H1 (cell line): ENCODE data around the gene ARHGAP24. TPM values are rescaled to one million over a fixed set of nuclear protein-coding genes. Genes with fewer than 3 reads are reported as not detected.

Experiments
- CTCF ChIA-PET: fragments of 300-600 bp; sonication (Branson Sonifier 250); formaldehyde crosslinking; loops from one replicate; lab custom pipeline; 2021; ENCODE audit not compliant: partially characterized antibody; lab: Charles Lee
- POLR2A ChIA-PET: fragments of 300-600 bp; sonication (Branson Sonifier 250); formaldehyde crosslinking; loops from one replicate; lab custom pipeline; 2021; ENCODE audit warnings: inconsistent platforms; ENCODE audit not compliant: partially characterized antibody; lab: Charles Lee
- DNase-seq, 2 experiments: peaks; one replicate each; pipeline versions ENCODE4 v3.0.0 to v3.0.0-alpha.2; 2010 to 2022; ENCODE audit warnings: low spot score in 2 of 2, low read depth in 1 of 2, mixed read lengths in 1 of 2
- FAIRE-seq: peaks from 2 replicates; lab custom pipeline; 2011; peaks lifted over from hg19 to GRCh38; lab: Jason Lieb, UNC
- H2AFZ ChIP-seq: 2 replicates; pipeline ENCODE4 v1.8.1; 2012; ENCODE audit warnings: low read length, inconsistent platforms
- H2AK5ac ChIP-seq: 2 replicates; pipeline ENCODE4 v1.6.1; 2013; ENCODE audit warnings: low read depth, low read length
- H2BK120ac ChIP-seq: replicated peaks from 2 replicates; pipeline ENCODE3; 2013; ENCODE audit warnings: low read depth, low read length, inconsistent platforms
- H2BK12ac ChIP-seq: 2 replicates; pipeline ENCODE4 v1.6.1; 2013; ENCODE audit warnings: low read depth, low read length
- H2BK15ac ChIP-seq: 2 replicates; pipeline ENCODE4 v1.6.1; 2013; ENCODE audit warnings: low read length
- H2BK20ac ChIP-seq: 2 replicates; pipeline ENCODE4 v1.6.1; 2013; ENCODE audit warnings: low read length
- H2BK5ac ChIP-seq: 2 replicates; pipeline ENCODE4 v1.6.1; 2013; ENCODE audit warnings: low read depth, low read length
- H3K14ac ChIP-seq: 2 replicates; pipeline ENCODE4 v1.6.1; 2013; ENCODE audit warnings: inconsistent platforms; ENCODE audit not compliant: insufficient read length
- H3K18ac ChIP-seq: 2 replicates; pipeline ENCODE4 v1.6.1; 2013; ENCODE audit warnings: low read length; ENCODE audit errors: extremely low read depth
- H3K23ac ChIP-seq: 2 replicates; pipeline ENCODE4 v1.6.1; 2013; ENCODE audit warnings: inconsistent platforms; ENCODE audit not compliant: insufficient read length
- H3K23me2 ChIP-seq: 2 replicates; pipeline ENCODE4 v1.6.1; 2013; ENCODE audit warnings: low read depth, low read length
- H3K27ac ChIP-seq: 2 replicates; pipeline ENCODE4 v1.6.1; 2011; ENCODE audit warnings: low read depth, low read length, inconsistent platforms
- H3K27me3 ChIP-seq, 4 experiments: replicated peaks in 1 of 4; 1 replicate in 1 of 4; 2 replicates in 3 of 4; pipeline versions ENCODE4 v1.6.1 to v1.8.1; 2011 to 2013; ENCODE audit warnings: low read length in 3 of 4, mild to moderate bottlenecking in 3 of 4, inconsistent platforms in 2 of 4, mixed read lengths in 2 of 4, moderate library complexity in 1 of 4; ENCODE audit not compliant: control insufficient read depth in 3 of 4, insufficient read depth in 3 of 4; ENCODE audit errors: extremely low read depth in 1 of 4
- H3K36me3 ChIP-seq, 4 experiments: 2 replicates each; pipeline versions ENCODE4 v1.6.1 to v1.8.1; 2011 to 2013; ENCODE audit warnings: mild to moderate bottlenecking in 4 of 4, low read length in 3 of 4, moderate library complexity in 2 of 4, control low read depth in 1 of 4, inconsistent platforms in 1 of 4; ENCODE audit not compliant: insufficient read depth in 4 of 4, control insufficient read depth in 2 of 4
- H3K4ac ChIP-seq: replicated peaks from 2 replicates; pipeline ENCODE3; 2013; ENCODE audit warnings: low read length, low read depth, mixed read lengths, inconsistent platforms; ENCODE audit not compliant: insufficient read length
- H3K4me1 ChIP-seq, 4 experiments: replicated peaks in 1 of 4; 1 replicate in 1 of 4; 2 replicates in 3 of 4; pipeline versions ENCODE4 v1.6.1 to v1.8.1; 2011 to 2013; ENCODE audit warnings: low read length in 3 of 4, inconsistent platforms in 2 of 4, mixed read lengths in 1 of 4; ENCODE audit not compliant: insufficient read depth in 4 of 4, control insufficient read depth in 3 of 4
- H3K4me2 ChIP-seq, 2 experiments: 2 replicates each; pipeline versions ENCODE4 v1.6.1 to v1.8.1; 2011 to 2013; ENCODE audit warnings: low read depth in 2 of 2, low read length in 2 of 2, control low read depth in 1 of 2, inconsistent platforms in 1 of 2, mild to moderate bottlenecking in 1 of 2; ENCODE audit not compliant: insufficient read depth in 1 of 2
- H3K4me3 ChIP-seq, 4 experiments: fragments of 200-600, 300-600 bp in 1 of 4; sonication (generic), shearing (Covaris generic), sonication (Bioruptor Twin) in 1 of 4; 2 replicates each; pipeline versions ENCODE4 v1.5.1 to v1.8.1; 2011 to 2016; ENCODE audit warnings: low read length in 4 of 4, low read depth in 3 of 4, control low read depth in 2 of 4, inconsistent platforms in 2 of 4, mild to moderate bottlenecking in 2 of 4, mixed read lengths in 1 of 4, moderate library complexity in 1 of 4; ENCODE audit not compliant: insufficient read depth in 2 of 4; ENCODE audit errors: extremely low read depth in 1 of 4
- H3K56ac ChIP-seq: replicated peaks from 2 replicates; pipeline ENCODE3; 2013; ENCODE audit warnings: low read depth, mild to moderate bottlenecking, mixed read lengths, low read length, inconsistent platforms; ENCODE audit not compliant: insufficient read length
- H3K79me1 ChIP-seq: 2 replicates; pipeline ENCODE4 v1.6.1; 2013; ENCODE audit warnings: low read depth, low read length, control low read depth
- H3K79me2 ChIP-seq, 2 experiments: 2 replicates each; pipeline versions ENCODE4 v1.6.1 to v1.8.1; 2012 to 2013; ENCODE audit warnings: low read length in 2 of 2, mild to moderate bottlenecking in 2 of 2, inconsistent platforms in 1 of 2; ENCODE audit not compliant: insufficient read depth in 2 of 2, control insufficient read depth in 1 of 2
- H3K9ac ChIP-seq, 4 experiments: replicated peaks in 1 of 4; 1 replicate in 1 of 4; 2 replicates in 3 of 4; pipeline versions ENCODE4 v1.6.1 to v1.8.1; 2011 to 2013; ENCODE audit warnings: low read depth in 3 of 4, low read length in 3 of 4, control low read depth in 2 of 4, mild to moderate bottlenecking in 2 of 4, moderate library complexity in 2 of 4, inconsistent platforms in 1 of 4; ENCODE audit errors: extremely low read depth in 1 of 4
- H3K9me3 ChIP-seq, 2 experiments: 2 replicates each; pipeline versions ENCODE4 v1.6.1 to v1.8.1; 2012 to 2013; ENCODE audit warnings: mild to moderate bottlenecking in 2 of 2, moderate library complexity in 2 of 2, control low read depth in 1 of 2, inconsistent platforms in 1 of 2, low read depth in 1 of 2, low read length in 1 of 2, mixed read lengths in 1 of 2; ENCODE audit not compliant: insufficient read depth in 2 of 2
- H4K20me1 ChIP-seq, 2 experiments: replicated peaks in 1 of 2; 2 replicates each; pipeline versions ENCODE3 to v1.8.1; 2011 to 2013; ENCODE audit warnings: inconsistent platforms in 2 of 2, low read length in 2 of 2, mild to moderate bottlenecking in 1 of 2; ENCODE audit not compliant: insufficient read depth in 2 of 2, control insufficient read depth in 1 of 2
- H4K5ac ChIP-seq: 2 replicates; pipeline ENCODE4 v1.6.1; 2013; ENCODE audit warnings: low read length, low read depth, mixed read lengths, inconsistent platforms; ENCODE audit not compliant: insufficient read length
- H4K8ac ChIP-seq: 2 replicates; pipeline ENCODE4 v1.8.0; 2013; ENCODE audit warnings: mild to moderate bottlenecking, moderate library complexity, low read length, inconsistent platforms; ENCODE audit not compliant: insufficient read depth; ENCODE audit errors: extremely low read depth
- H4K91ac ChIP-seq: replicated peaks from 2 replicates; pipeline ENCODE3; 2013; ENCODE audit warnings: low read length, mixed read lengths, inconsistent platforms; ENCODE audit not compliant: insufficient read length
- MAX ChIP-seq: IDR thresholded peaks from 2 replicates; pipeline ENCODE4 v1.6.1; 2012; ENCODE audit warnings: inconsistent platforms
- NRF1 ChIP-seq: IDR thresholded peaks from 2 replicates; pipeline ENCODE4 v1.6.1; 2011; ENCODE audit warnings: mild to moderate bottlenecking, low read depth, low read length, improper control_type of control experiment
- POLR2A ChIP-seq, 2 experiments: IDR thresholded peaks; 1 replicate in 1 of 2; 2 replicates in 1 of 2; pipeline ENCODE4 v1.6.1; 2011; ENCODE audit warnings: low read depth in 2 of 2, low read length in 2 of 2, mild to moderate bottlenecking in 2 of 2; ENCODE audit errors: control extremely low read depth in 1 of 2
- POLR2AphosphoS5 ChIP-seq: IDR thresholded peaks from 2 replicates; pipeline ENCODE4 v1.6.1; 2011; ENCODE audit warnings: low read depth, low read length
- TAF7 ChIP-seq: optimal IDR thresholded peaks from 2 replicates; pipeline ENCODE3; 2011; ENCODE audit warnings: low read depth, mild to moderate bottlenecking, inconsistent platforms, low read length, moderate library complexity, borderline replicate concordance
- USF2 ChIP-seq: IDR thresholded peaks from 2 replicates; pipeline ENCODE4 v1.6.1; 2011; ENCODE audit warnings: low read length, improper control_type of control experiment
- ZNF274 ChIP-seq: IDR thresholded peaks from 2 replicates; pipeline ENCODE4 v1.7.0; 2012; ENCODE audit warnings: low read length, borderline replicate concordance; ENCODE audit errors: extremely low read depth
- WGBS, 2 experiments: shearing (Covaris generic) in 1 of 2; methylation state at CpG; one replicate each; pipeline versions ENCODE4 v1.1.6 to v1.1.7; 2013 to 2015; ENCODE audit warnings: low lambda C conversion rate in 2 of 2, mixed read lengths in 2 of 2, inconsistent platforms in 1 of 2, low coverage in 1 of 2, missing lambda C conversion rate in 1 of 2; ENCODE audit not compliant: insufficient replicate concordance in 2 of 2, insufficient coverage in 1 of 2, insufficient read length in 1 of 2; ENCODE audit errors: extremely low coverage in 1 of 2, missing lambda C conversion rate in 1 of 2; 5-methylcytosine and 5-hydroxymethylcytosine counted together
- polyA plus RNA-seq, 7 experiments: library from polyadenylated mRNA; depleted of rRNA in 3 of 7; stranded (reverse) in 5 of 7; unstranded in 2 of 7; fragments of >200 nt in 5 of 7; fragments of 200-250 nt in 2 of 7; gene quantifications; 1 replicate in 5 of 7; 2 replicates in 1 of 7; 4 replicates in 1 of 7; pipeline versions ENCODE4 v1.2.1 to v1.2.3, GENCODE V29; 2011 to 2013; ENCODE audit warnings: missing spikeins in 2 of 7, mixed read lengths in 2 of 7
- total RNA-seq: library from RNA; stranded (reverse); fragmentation: NEBNext Ultra II Directional; extraction: Animal tissue kit (Norgen Biotek cat#: 25700); gene quantifications from 2 replicates; pipeline ENCODE4 v1.2.1, GENCODE V29; 2021

The ARHGAP24 gene
- total and polyA plus RNA-seq, 2 of the 8 experiments (the other 6 are each of a cell fraction or from before 2014, with no cell fraction given) = 0.08 to 0.50 TPM

DNA sequence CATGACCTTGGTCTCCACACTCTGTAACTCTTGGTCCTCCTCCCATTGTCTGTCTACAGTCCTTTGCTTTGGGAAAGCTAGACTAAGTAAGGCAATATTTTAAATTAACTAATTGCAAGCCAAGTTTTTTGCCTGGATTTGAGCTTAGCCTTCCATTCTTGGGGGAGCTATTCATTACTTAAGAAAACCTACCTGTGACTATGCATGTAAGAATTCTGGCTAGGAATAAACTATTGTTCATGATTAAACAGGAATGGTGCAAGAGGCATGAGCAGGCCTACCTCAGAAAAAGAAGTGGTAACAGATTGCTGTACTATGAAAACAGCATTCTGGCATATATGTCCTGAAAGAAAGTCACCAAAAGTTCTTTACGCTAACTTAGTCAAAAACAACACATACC, 575.5 kb downstream of the ARHGAP24 start:
- H2BK120ac ChIP-seq = no peak overlapping the region
- no peaks in the 10 kb centered on the region for H3K79me1 ChIP-seq
- no peak overlapping the region for H3K27ac ChIP-seq
- no peak for TF ChIP-seq ZNF274
- no peak for TF ChIP-seq TAF7
- TF ChIP-seq MAX = no peak
- TF ChIP-seq USF2 = no peak
- TF ChIP-seq NRF1 = no peak
- TF ChIP-seq POLR2AphosphoS5 = no peak
- TF ChIP-seq POLR2A (IDR thresholded peaks at IDR 0.05; ENCODE audit: control extremely low read depth in 1 of 2, low read depth in 2 of 2, low read length in 2 of 2) = no peak
- POLR2A ChIA-PET = no interaction called here
- no peak overlapping the region for H3K4me2 ChIP-seq
- H3K9ac ChIP-seq = no peak overlapping the region
- no peak overlapping the region for H2BK15ac ChIP-seq
- no peak overlapping the region for H2BK12ac ChIP-seq
- CTCF ChIA-PET = interaction anchor here (0.8 to 2.1 kb wide), 2 partner anchors 174 to 254 kb away, joined by 3 to 7 read pairs; no protein-coding TSS in a partner anchor
- H3K4me1 ChIP-seq = no peaks in the 10 kb centered on the region
- no peaks in the 10 kb centered on the region for H3K27me3 ChIP-seq
- no peak overlapping the region for H2BK5ac ChIP-seq
- no peak overlapping the region for H3K14ac ChIP-seq
- no peak overlapping the region for H3K4ac ChIP-seq
- DNase-seq (no peak), FAIRE-seq (no peak)
- H3K79me2 ChIP-seq = no peaks in the 10 kb centered on the region
- no peak overlapping the region for H2AFZ ChIP-seq
- H3K23me2 ChIP-seq = no peaks in the 10 kb centered on the region
- H3K23ac ChIP-seq = no peak overlapping the region
- WGBS, 2 experiments = 92% methylated on average over 1 of the region's 1 CpG; no CpG with 5 or more reads in 1 of the 2 experiments
- no peak overlapping the region for H3K4me3 ChIP-seq
- H2AK5ac ChIP-seq = no peak overlapping the region
- no peak overlapping the region for H4K8ac ChIP-seq
- no peak overlapping the region for H2BK20ac ChIP-seq
- no peaks in the 10 kb centered on the region for H4K20me1 ChIP-seq
- no peak overlapping the region for H3K56ac ChIP-seq
- no peak overlapping the region for H4K91ac ChIP-seq
- H3K9me3 ChIP-seq = no peaks in the 10 kb centered on the region
- no peak overlapping the region for H3K18ac ChIP-seq
- no peak overlapping the region for H4K5ac ChIP-seq
- no peaks in the 10 kb centered on the region for H3K36me3 ChIP-seq
